ENCODE data around the gene HELZ2. TPM values are rescaled to one million over a fixed set of nuclear protein-coding genes. Genes with fewer than 3 reads are reported as not detected.

Gene HELZ2
- total RNA-seq, 1 experiment from 2014 or later = 33.4 TPM

DNA sequence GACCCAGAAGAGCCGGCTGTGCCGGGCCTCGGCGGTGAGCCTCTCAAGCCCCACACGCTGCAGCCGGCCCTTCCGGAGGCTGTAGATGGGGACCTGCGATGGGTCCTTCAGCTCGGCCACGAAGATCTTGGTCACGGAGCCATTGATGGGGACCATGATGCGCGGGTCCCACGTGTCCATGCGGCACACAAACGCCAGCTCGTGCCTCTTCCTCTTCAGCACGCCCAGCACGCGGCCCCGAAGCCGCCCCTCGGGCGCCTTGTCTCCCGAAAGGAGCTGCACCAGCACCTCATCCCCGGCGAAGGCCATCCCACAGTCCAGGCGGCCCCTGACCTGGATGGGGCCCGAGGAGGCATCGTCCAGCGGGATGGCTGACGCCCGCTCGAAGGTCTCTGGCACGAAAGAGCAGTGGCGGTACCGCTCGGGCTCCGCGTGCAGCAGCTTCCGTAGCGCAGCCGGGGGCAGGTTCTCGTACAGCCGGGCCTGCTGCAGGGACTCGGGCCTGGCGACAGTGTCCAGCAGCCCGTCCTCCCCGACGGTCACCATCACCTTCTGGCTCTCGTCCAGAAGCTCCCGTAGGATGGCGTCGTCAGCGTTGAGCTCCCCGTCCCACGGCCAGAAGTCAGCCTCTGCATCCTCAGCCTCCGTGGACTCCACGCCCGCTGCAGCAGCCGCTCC lies 8.9 kb downstream of the HELZ2 start:
- DNase-seq (no peak), ATAC-seq (no peak)
- no peaks in the 10 kb centered on the region for H3K9me2 ChIP-seq (replicated peaks; ENCODE audit: low read length)
- H4K20me1 ChIP-seq (ENCODE audit: low read length) = no peaks in the 10 kb centered on the region
- H3K4me2 ChIP-seq (ENCODE audit: low read length) = no peak overlapping the region
- no peaks in the 10 kb centered on the region for H3K79me2 ChIP-seq (ENCODE audit: low read length)
- no peaks in the 10 kb centered on the region for H3K9me3 ChIP-seq (ENCODE audit: low read length)
- POLR2A ChIA-PET (ENCODE audit: unreplicated experiment) = interaction anchor here (0.6 kb wide), 1 partner anchor 9 kb away, joined by 4 read pairs; the partner anchor contains the start of gene HELZ2
- no peak overlapping the region for H3K9ac ChIP-seq (ENCODE audit: low read length)
- H2AFZ ChIP-seq (ENCODE audit: low read length) = no peak overlapping the region
- no peak for TF ChIP-seq CTCF (conservative IDR thresholded peaks at IDR 0.05; ENCODE audit: low read depth, low read length)
- TF ChIP-seq EZH2 (IDR thresholded peaks at IDR 0.05; ENCODE audit: low read length, unreplicated experiment) = no peak
- no peak for TF ChIP-seq EZH2phosphoT487 (IDR thresholded peaks at IDR 0.05; ENCODE audit: borderline replicate concordance, low read length)
- H3K36me3 ChIP-seq (ENCODE audit: low read depth, low read length) = peaks cover 3% of the 10 kb centered on the region; the same call in 1 of the 2 replicates
- H3K4me1 ChIP-seq (ENCODE audit: insufficient read depth, low read length) = no peaks in the 10 kb centered on the region
- no TSS peak for BruUV-seq (replicated peaks)
- no peak overlapping the region for H3K4me3 ChIP-seq (ENCODE audit: low read length)
- no peaks in the 10 kb centered on the region for H3K27me3 ChIP-seq (ENCODE audit: low read length)
- intact Hi-C loops (cut with micrococcal nuclease) = no loop called here
- no peak overlapping the region for H3K27ac ChIP-seq (ENCODE audit: low read length)
- CTCF ChIA-PET = no interaction called here
- H3F3A ChIP-seq (ENCODE audit: low read length, unreplicated experiment) = no peaks in the 10 kb centered on the region

GRCh38 chr20:63564036-63564810 lies 9.8 kb downstream of the HELZ2 start:
- H3K36me3 ChIP-seq (ENCODE audit: low read depth, low read length) = peaks cover 4% of the 10 kb centered on the region; the same call in 1 of the 2 replicates

More at GRCh38 chr20:63564036-63564810, 9.8 kb downstream of the HELZ2 start:
- no TSS peak for BruUV-seq (replicated peaks)
- intact Hi-C loops (cut with micrococcal nuclease) = no loop called here
- Histone ChIP-seq H3K4me2 (ENCODE audit: low read length) (no peak overlapping the region), H4K20me1 (ENCODE audit: low read length) (no peaks in the 10 kb centered on the region), H3K79me2 (ENCODE audit: low read length) (no peaks in the 10 kb centered on the region), H3F3A (ENCODE audit: low read length, unreplicated experiment) (no peaks in the 10 kb centered on the region), H2AFZ (ENCODE audit: low read length) (no peak overlapping the region), H3K27me3 (ENCODE audit: low read length) (no peaks in the 10 kb centered on the region), H3K4me3 (ENCODE audit: low read length) (no peak overlapping the region), H3K9me3 (ENCODE audit: low read length) (no peaks in the 10 kb centered on the region), H3K9ac (ENCODE audit: low read length) (no peak overlapping the region), H3K4me1 (ENCODE audit: insufficient read depth, low read length) (no peaks in the 10 kb centered on the region), H3K27ac (ENCODE audit: low read length) (no peak overlapping the region), H3K9me2 (replicated peaks; ENCODE audit: low read length) (no peaks in the 10 kb centered on the region)
- DNase-seq (no peak), ATAC-seq (no peak)
- ChIA-PET CTCF (no interaction called here), POLR2A (ENCODE audit: unreplicated experiment) (no interaction called here)
- no peak for TF ChIP-seq EZH2 (IDR thresholded peaks at IDR 0.05; ENCODE audit: low read length, unreplicated experiment)
- TF ChIP-seq CTCF (conservative IDR thresholded peaks at IDR 0.05; ENCODE audit: low read depth, low read length) = no peak
- TF ChIP-seq EZH2phosphoT487 (IDR thresholded peaks at IDR 0.05; ENCODE audit: borderline replicate concordance, low read length) = no peak

All from PC-3 (cell line).